ENCODE data around the gene PLEKHJ1.

DNA sequence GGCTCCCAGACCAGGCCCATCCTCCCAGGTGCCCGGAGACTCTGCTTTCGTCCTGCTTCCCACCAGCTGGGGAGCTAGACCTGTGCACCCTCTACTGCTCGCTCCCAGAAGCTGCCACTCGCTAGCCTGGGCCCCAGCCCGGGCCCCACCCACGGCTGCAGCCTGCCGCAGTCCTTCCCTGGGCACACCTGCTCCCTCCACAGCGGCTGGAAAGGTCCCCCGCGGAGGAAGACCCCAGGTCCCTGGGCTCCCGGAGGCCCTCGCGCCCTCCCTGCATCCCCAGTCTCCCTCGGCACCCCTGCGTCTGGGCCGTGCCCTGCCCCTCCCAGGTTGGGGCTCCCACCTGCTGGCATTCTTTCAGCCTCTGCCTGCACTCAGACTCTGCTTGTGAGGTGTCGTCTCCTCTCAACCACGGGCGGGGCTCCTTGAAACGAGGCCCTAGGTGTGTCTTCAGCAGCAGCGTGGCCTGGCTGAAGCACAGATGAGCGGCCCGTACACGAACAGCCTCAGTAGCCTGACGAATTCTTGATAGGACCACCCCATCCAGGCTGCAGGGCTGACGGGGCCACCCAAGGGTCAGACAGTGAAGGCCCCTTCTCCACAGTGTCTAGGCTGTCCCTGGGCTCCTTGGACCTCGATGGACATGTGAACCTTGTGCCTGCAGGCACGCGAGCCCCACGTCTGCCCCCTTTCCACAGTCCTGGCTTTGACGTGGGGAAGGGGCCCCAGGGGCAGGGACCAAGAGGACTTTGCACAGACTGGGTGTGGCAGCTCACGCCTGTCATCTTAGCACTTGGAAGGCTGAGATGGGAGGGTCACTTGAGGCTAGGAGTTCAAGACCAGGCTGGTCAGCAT lies 44.4 kb downstream of the PLEKHJ1 start:
- TF ChIP-seq, protein P1, sequence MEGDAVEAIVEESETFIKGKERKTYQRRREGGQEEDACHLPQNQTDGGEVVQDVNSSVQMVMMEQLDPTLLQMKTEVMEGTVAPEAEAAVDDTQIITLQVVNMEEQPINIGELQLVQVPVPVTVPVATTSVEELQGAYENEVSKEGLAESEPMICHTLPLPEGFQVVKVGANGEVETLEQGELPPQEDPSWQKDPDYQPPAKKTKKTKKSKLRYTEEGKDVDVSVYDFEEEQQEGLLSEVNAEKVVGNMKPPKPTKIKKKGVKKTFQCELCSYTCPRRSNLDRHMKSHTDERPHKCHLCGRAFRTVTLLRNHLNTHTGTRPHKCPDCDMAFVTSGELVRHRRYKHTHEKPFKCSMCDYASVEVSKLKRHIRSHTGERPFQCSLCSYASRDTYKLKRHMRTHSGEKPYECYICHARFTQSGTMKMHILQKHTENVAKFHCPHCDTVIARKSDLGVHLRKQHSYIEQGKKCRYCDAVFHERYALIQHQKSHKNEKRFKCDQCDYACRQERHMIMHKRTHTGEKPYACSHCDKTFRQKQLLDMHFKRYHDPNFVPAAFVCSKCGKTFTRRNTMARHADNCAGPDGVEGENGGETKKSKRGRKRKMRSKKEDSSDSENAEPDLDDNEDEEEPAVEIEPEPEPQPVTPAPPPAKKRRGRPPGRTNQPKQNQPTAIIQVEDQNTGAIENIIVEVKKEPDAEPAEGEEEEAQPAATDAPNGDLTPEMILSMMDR (conservative IDR thresholded peaks at IDR 0.05; ENCODE audit: low read depth, low read length) = no peak
- TF ChIP-seq EZH2 (IDR thresholded peaks at IDR 0.05; ENCODE audit: borderline replicate concordance, low read depth, low read length, poor library complexity, severe bottlenecking) = no peak
